GM18951 (cell line): ENCODE results near the gene KRTAP17-1.
"Not testable (repeated sequence)": the region's sequence is repeated elsewhere in the genome, so short reads cannot be mapped to it uniquely, and the experiment has no call there.

ENCODE experiments used
- POLR2A ChIP-seq: IDR thresholded peaks from 4 replicates; pipeline ENCODE4 v1.6.1; 2011; ENCODE audit warnings: mild to moderate bottlenecking; ENCODE audit not compliant: insufficient read length, insufficient read depth; ENCODE audit errors: extremely low read depth
- in situ Hi-C: fragments of 300-500 bp; cut with MboI; formaldehyde crosslinking; loops from one replicate; pipeline ENCODE4 v1.12.0; 2022; ENCODE audit warnings: low sequenced_read_pairs, mixed read lengths, inconsistent platforms; ENCODE audit not compliant: unreplicated experiment

The KRTAP17-1 gene

DNA sequence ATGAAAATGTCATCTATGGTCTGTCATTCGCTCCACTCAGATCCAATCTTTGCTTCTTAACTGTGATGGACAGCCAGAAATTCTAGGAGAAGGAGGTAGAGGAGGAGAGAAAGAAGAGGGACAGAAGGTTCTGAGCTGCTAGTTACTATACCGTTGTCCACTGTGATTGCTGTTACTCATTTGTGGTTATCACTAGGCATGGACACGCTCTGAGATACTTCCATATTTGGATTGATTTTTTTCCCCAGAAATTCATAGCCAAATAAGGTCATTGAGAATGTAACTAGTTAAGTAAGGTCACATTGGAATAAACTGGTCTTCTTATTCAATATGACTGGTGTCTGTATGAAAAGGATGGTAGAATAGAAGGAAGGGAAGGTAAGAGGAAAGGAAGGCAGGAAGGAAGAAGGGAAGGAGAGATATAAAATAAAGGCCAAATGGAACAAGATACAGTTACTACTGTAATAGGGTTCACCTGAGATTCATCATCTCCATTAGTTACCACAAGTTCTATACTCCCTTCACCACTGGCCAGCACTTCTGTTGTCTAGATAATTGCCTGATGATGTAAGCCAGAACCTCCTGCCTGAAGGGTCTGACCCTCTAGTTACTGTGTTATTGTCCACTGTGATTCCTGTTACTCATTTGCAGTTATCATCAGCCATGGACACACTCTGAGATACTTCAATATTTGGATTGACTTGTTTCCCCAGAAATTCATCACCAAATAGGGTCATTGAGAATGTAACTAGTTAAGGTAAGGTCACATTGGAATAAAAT, 37.1 kb downstream of the KRTAP17-1 start:
- no peak for TF ChIP-seq POLR2A
- in situ Hi-C loops, result loop anchor here (5.0 kb wide), 1 partner anchor 546 kb away; no protein-coding TSS in a partner anchor

DNA sequence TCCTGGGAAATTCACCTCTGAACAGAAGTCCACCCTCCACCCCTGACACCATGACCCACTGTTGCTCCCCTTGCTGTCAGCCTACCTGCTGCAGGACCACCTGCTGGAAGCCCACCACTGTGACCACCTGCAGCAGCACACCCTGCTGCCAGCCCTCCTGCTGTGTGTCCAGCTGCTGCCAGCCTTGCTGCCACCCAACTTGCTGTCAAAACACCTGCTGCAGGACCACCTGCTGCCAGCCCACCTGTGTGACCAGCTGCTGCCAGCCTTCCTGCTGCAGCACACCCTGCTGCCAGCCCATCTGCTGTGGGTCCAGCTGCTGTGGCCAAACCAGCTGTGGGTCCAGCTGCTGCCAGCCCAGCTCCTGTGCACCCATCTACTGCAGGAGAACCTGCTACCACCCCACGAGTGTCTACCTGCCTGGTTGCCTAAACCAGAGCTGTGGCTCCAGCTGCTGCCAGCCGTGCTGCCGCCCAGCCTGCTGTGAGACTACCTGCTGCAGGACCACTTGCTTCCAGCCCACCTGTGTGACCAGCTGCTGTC, 39.8 kb downstream of the KRTAP17-1 start, which contains the start of gene KRTAP9-7:
KRTAP9-7 (plus strand) TSS at position 51 of the 543 bp plus-strand sequence; CDS start at position 51, 0 bp downstream.
- in situ Hi-C loops, result loop anchor here (5.0 kb wide), 1 partner anchor 543 kb away; no protein-coding TSS in a partner anchor

DNA sequence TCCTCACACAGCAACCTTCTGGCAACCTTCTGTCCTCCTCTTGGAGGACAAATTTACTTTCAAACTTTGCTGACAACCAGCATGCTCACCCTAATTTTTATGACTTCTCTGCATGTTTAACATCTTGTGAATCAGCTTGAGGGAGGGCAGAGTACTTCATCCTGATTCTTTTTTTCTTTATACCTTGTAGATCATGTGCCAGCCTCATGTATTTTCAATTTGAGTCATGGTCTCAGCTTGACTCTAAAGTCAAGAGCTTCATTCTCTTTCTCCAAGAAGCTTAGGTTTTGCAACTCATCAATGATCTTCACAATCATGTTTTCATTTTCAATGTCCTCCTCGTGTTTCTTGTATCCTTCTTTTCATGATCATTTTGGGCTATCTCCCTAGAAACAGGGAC, 43.7 kb downstream of the KRTAP17-1 start:
- in situ Hi-C loops, result no loop called here
- no peak for TF ChIP-seq POLR2A

DNA sequence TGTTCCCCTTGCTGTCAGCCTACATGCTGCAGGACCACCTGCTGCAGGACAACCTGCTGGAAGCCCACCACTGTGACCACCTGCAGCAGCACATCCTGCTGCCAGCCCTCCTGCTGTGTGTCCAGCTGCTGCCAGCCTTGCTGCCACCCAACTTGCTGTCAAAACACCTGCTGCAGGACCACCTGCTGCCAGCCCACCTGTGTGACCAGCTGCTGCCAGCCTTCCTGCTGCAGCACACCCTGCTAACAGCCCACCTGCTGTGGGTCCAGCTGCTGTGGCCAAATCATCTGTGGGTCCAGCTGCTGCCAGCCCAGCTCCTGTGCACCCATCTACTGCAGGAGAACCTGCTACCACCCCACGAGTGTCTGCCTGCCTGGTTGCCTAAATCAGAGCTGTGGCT, 44.2 kb downstream of the KRTAP17-1 start:
- in situ Hi-C loops, result not testable (repeated sequence)

DNA sequence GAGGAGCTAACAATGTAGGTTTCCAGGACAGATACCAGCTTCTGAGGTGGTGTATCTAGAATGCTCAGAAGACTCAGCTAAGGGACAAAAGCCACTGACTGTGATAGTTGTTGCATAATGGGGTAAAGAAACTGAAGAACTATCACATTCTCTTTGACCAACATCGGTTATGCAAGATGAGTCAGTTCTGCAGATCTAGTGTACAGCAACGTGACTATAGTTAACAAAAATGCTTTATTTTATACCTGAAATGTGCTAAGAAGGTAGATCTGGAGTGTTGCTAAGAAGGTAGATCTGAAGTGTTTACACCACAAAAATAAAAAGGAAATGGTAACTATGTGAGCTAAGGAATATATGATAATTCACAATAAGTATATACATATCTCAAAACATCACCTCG, 47.8 kb downstream of the KRTAP17-1 start:
- TF ChIP-seq POLR2A, result no peak
- in situ Hi-C loops, result no loop called here

DNA sequence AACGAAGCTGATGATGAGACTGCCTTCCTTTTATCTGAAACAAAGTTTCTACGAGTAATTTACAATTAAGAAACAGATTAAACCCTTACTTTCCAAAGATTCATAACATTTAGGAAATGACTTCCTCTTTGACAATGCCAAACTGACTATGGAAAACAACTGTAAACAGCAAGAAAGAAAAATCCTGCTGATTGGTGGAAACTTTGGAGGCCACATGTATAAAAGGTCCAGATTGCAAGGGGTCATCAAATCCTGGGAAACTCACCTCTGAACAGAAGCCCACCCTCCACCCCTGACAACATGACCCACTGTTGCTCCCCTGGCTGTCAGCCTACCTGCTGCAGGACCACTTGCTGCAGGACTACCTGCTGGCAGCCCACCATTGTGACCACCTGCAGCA, 50.4 kb downstream of the KRTAP17-1 start, which contains the start of gene KRTAP9-6:
KRTAP9-6 (plus strand) TSS at position 301 of the 400 bp plus-strand sequence; CDS start at position 301, 0 bp downstream.
- in situ Hi-C loops, result no loop called here
- no peak for TF ChIP-seq POLR2A
